Posterior vena cava (tissue), 2 donors: Measurements from ENCODE around the gene DNAJC1. TPM values are rescaled to one million over a fixed set of nuclear protein-coding genes. Genes with fewer than 3 reads are reported as not detected.
"Not testable (repeated sequence)": the region's sequence is repeated elsewhere in the genome, so short reads cannot be mapped to it uniquely, and the experiment has no call there.

Experiments
- DNase-seq: peaks from one replicate; pipeline ENCODE4 v3.0.0-alpha.2; 2020; ENCODE audit warnings: low spot score
- intact Hi-C, 2 donors: fragments of 100-400 bp; cut with DNase I; formaldehyde crosslinking; loops; one replicate each; pipeline versions ENCODE4 v1.14.1 to v1.14.2; 2022 to 2023
- long read RNA-seq, 2 donors: library from polyadenylated mRNA; unstranded; transcript quantifications; one replicate each; pipeline ENCODE4 v2.0.0, GENCODE V29; 2020 to 2021
- total RNA-seq, 2 donors: library from RNA; stranded (reverse); fragmentation: NEBNext Ultra II Directional; extraction: Animal tissue kit (Norgen Biotek cat#: 25700); gene quantifications; one replicate each; pipeline ENCODE4 v1.2.1, GENCODE V29; 2021
- donor health status: DM: yes; HTN: yes; CAD: no.
- donor health status: DM: yes; HTN: yes; CAD: no.

Gene DNAJC1
- 10 to 100 TPM; 24.4 to 26.4 TPM for total RNA-seq
- long read RNA-seq, donor 1, transcript DNAJC1-202 (12 exons, 2,106 nt): major isoform, 9 of 21 reads
- long read RNA-seq, donor 1, partial matches to known transcripts: 7 of 21 reads
- long read RNA-seq, donor 1, other reads (novel, unspliced or antisense): 5 of 21 reads
- long read RNA-seq, donor 2, partial matches to known transcripts: 10 of 19 reads
- long read RNA-seq, donor 2, other reads (novel, unspliced or antisense): 5 of 19 reads

GRCh38 chr10:22003177-22003963, at the start of gene DNAJC1:
Gene DNAJC1 (minus strand): TSS chr10:22003730. CDS start chr10:22003434, 296 bp downstream.
- peak; percentile 99 for DNase-seq
- intact Hi-C loops: loop anchor here in 1 of 2 donors (10.0 kb wide), 1 partner anchor 431 kb away; no protein-coding TSS in a partner anchor

GRCh38 chr10:22053048-22053447, 49.5 kb upstream of the DNAJC1 start:
- no peak for DNase-seq
- intact Hi-C loops: no loop called here

GRCh38 chr10:22049635-22050034, 46.1 kb upstream of the DNAJC1 start:
- DNase-seq: no peak
- intact Hi-C loops: no loop called here

GRCh38 chr10:22047812-22048211, 44.3 kb upstream of the DNAJC1 start:
- intact Hi-C loops: no loop called here
- DNase-seq: no peak

GRCh38 chr10:22043327-22043633, 39.8 kb upstream of the DNAJC1 start:
- intact Hi-C loops: no loop called here
- DNase-seq: no peak

- no peak for DNase-seq
- intact Hi-C loops: no loop called here
Measured at GRCh38 chr10:22042557-22043326, 39.2 kb upstream of the DNAJC1 start.

GRCh38 chr10:22034333-22034732, 30.8 kb upstream of the DNAJC1 start:
- DNase-seq: no peak
- intact Hi-C loops: no loop called here

GRCh38 chr10:22032268-22032667, 28.7 kb upstream of the DNAJC1 start:
- intact Hi-C loops, DNase-seq: not testable (repeated sequence)

GRCh38 chr10:22030421-22030820, 26.9 kb upstream of the DNAJC1 start:
- no peak for DNase-seq
- intact Hi-C loops: no loop called here

GRCh38 chr10:22029445-22030236, 26.1 kb upstream of the DNAJC1 start:
- no peak for DNase-seq
- intact Hi-C loops: no loop called here

GRCh38 chr10:22027364-22028238, 24.1 kb upstream of the DNAJC1 start:
- intact Hi-C loops: no loop called here
- DNase-seq: no peak

GRCh38 chr10:22026287-22026686, 22.8 kb upstream of the DNAJC1 start:
- no peak for DNase-seq
- intact Hi-C loops: no loop called here

GRCh38 chr10:22023508-22023907, 20.0 kb upstream of the DNAJC1 start:
- intact Hi-C loops: no loop called here
- no peak for DNase-seq

GRCh38 chr10:22022257-22023032, 18.9 kb upstream of the DNAJC1 start:
- no peak for DNase-seq
- intact Hi-C loops: no loop called here

- DNase-seq, intact Hi-C loops: not testable (repeated sequence)
Measured at GRCh38 chr10:22021144-22021543, 17.6 kb upstream of the DNAJC1 start.

GRCh38 chr10:22017283-22018020, 13.9 kb upstream of the DNAJC1 start:
- no peak for DNase-seq
- intact Hi-C loops: no loop called here

GRCh38 chr10:22016046-22016705, 12.6 kb upstream of the DNAJC1 start:
- no peak for DNase-seq
- intact Hi-C loops: no loop called here
